Measurements from ENCODE around the gene NBR1.

NBR1 gene

DNA sequence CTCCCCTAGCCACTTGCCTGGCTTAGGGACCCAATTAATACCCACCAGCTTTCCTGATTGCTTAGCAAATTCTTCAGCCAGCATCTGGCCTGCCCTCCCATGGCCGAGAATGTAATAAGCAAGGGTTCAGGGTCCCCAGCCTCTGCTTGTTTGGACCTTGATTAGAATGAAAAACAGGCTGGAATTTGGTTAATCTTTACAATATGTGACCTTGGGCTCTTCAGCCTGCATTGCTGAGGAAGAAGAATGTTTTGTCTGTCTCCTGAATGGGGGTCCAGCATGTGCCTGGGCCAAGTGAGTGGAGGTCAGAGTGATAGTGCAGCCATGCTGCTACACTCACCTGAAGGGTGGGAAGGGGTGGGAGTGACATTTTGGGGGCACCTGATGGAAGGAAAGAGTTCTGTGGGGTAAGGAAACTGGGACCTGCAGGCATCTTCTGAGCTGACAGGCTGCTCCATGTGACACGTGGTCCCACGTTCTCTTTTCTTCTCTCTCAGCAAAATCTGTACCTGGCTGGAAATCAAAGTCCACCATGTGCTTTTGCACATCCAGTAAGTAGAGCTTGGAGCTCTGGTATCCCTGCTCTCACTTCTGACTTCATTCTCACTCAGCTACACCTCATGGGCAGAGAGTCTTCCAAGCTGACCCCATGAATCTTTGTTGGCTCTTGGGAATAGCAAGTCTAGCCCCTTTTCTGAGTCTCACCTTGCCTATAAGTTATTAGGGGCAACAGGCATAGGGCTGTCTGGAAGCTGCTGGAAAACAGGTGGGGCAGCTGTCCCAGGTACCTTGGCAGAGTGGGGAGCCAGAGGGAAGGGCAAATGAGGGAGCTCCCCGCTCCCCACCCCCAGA, 46.0 kb downstream of the NBR1 start:
- Histone ChIP-seq H3K27ac (no peak overlapping the region), H2AFZ (no peak overlapping the region), H3K4me1 (no peaks in the 10 kb centered on the region), H3K9ac (no peak overlapping the region), H3K27me3 (ENCODE audit: control insufficient read depth, insufficient read depth, low read length) (no peaks in the 10 kb centered on the region), H3K36me3 (ENCODE audit: control insufficient read depth, insufficient read depth, low read length) (no peaks in the 10 kb centered on the region), H3K4me3 (ENCODE audit: low read depth, low read length) (no peak overlapping the region), H3K4me2 (ENCODE audit: low read length) (no peak overlapping the region), H3K79me2 (no peaks in the 10 kb centered on the region), H3K9me3 (ENCODE audit: control insufficient read depth, low read length) (no peaks in the 10 kb centered on the region)
- TF ChIP-seq, protein P1, sequence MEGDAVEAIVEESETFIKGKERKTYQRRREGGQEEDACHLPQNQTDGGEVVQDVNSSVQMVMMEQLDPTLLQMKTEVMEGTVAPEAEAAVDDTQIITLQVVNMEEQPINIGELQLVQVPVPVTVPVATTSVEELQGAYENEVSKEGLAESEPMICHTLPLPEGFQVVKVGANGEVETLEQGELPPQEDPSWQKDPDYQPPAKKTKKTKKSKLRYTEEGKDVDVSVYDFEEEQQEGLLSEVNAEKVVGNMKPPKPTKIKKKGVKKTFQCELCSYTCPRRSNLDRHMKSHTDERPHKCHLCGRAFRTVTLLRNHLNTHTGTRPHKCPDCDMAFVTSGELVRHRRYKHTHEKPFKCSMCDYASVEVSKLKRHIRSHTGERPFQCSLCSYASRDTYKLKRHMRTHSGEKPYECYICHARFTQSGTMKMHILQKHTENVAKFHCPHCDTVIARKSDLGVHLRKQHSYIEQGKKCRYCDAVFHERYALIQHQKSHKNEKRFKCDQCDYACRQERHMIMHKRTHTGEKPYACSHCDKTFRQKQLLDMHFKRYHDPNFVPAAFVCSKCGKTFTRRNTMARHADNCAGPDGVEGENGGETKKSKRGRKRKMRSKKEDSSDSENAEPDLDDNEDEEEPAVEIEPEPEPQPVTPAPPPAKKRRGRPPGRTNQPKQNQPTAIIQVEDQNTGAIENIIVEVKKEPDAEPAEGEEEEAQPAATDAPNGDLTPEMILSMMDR (IDR thresholded peaks at IDR 0.05), result no peak

DNA sequence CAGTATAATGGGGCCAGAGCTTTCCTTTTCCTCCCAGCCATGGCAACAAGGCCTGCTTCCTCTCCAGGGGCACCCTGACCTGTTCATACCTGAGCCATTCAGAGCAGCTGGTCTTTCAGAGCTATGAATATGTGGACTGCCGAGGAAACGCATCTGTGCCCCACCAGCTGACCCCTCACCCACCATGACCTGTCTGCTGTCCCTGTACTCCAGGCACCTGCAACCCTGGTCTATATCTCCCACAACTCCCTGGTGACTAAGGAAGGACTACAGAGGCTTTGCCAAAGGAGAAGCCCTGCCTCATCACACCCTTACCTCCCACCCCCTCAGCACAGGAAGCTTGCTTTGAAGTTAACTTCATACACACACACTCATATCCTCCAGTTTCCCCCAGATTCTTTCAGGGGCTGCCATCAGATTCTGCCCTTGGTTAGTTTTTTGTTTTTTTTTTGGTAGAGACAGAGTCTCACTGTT, 46.6 kb downstream of the NBR1 start:
- Histone ChIP-seq H3K27ac (no peak overlapping the region), H3K4me2 (ENCODE audit: low read length) (no peak overlapping the region), H3K4me3 (ENCODE audit: low read depth, low read length) (no peak overlapping the region), H3K9ac (no peak overlapping the region), H3K79me2 (no peaks in the 10 kb centered on the region), H3K4me1 (no peaks in the 10 kb centered on the region), H2AFZ (no peak overlapping the region), H3K9me3 (ENCODE audit: control insufficient read depth, low read length) (no peaks in the 10 kb centered on the region), H3K27me3 (ENCODE audit: control insufficient read depth, insufficient read depth, low read length) (no peaks in the 10 kb centered on the region), H3K36me3 (ENCODE audit: control insufficient read depth, insufficient read depth, low read length) (no peaks in the 10 kb centered on the region)
- TF ChIP-seq, protein P1 (IDR thresholded peaks at IDR 0.05), result no peak

DNA sequence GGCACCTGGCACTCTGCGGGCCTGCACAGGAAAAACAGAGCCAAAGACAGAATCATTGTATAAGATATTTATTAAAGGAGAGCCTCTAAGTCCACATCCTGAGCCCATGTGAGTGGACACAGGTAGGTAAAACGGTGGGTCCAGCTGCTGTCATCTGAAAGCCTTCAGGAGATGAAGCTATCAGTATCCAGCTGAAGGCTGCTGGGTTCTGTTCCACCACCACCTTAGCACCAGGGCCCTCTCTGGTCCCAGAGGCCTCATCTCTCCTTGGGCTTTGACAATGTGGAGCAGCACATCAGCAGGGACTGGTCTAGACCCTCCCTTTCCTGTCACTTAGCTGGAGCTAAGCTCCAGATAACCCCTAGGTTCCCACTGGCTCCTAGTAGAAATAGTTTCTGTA, 48.0 kb downstream of the NBR1 start:
- Histone ChIP-seq H2AFZ (no peak overlapping the region), H3K9me3 (ENCODE audit: control insufficient read depth, low read length) (no peaks in the 10 kb centered on the region), H3K4me2 (ENCODE audit: low read length) (no peak overlapping the region), H3K79me2 (no peaks in the 10 kb centered on the region), H3K27me3 (ENCODE audit: control insufficient read depth, insufficient read depth, low read length) (no peaks in the 10 kb centered on the region), H3K4me3 (ENCODE audit: low read depth, low read length) (no peak overlapping the region), H3K9ac (no peak overlapping the region), H3K4me1 (no peaks in the 10 kb centered on the region), H3K36me3 (ENCODE audit: control insufficient read depth, insufficient read depth, low read length) (no peaks in the 10 kb centered on the region), H3K27ac (no peak overlapping the region)
- TF ChIP-seq, protein P1 (IDR thresholded peaks at IDR 0.05), result no peak

DNA sequence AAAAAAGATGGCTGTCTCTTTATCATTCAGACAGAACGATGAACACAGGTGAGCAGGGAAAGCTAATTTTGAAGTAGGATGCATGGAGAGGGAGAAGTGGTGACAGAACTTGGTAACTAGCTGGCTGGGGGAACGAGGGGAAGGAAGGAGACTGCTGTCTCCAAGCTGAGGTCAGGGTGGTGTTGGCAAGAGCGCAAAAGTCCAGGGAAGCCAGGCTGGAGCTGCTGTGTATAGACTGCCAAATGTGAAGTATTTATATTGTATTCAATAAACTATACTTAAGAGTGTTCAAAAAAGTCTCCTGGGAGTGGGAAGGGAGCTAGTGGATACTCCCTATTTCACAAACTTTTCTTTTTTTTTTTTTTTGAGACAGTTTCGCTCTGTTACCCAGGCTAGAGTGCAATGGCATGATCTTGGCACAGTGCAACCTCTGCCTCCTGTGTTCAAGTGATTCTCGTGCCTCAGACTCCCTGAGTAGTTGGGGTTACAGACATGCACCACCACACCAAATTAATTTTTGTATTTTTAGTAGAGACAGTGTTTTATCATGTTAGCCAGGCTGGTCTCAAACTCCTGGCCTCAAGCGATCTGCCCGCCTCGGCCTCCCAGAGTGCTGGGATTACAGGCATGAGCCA, 48.8 kb downstream of the NBR1 start:
- Histone ChIP-seq H3K79me2 (no peaks in the 10 kb centered on the region), H3K4me3 (ENCODE audit: low read depth, low read length) (no peak overlapping the region), H3K9me3 (ENCODE audit: control insufficient read depth, low read length) (no peaks in the 10 kb centered on the region), H3K4me2 (ENCODE audit: low read length) (no peak overlapping the region), H3K27me3 (ENCODE audit: control insufficient read depth, insufficient read depth, low read length) (no peaks in the 10 kb centered on the region), H3K27ac (no peak overlapping the region), H3K4me1 (no peaks in the 10 kb centered on the region), H3K9ac (no peak overlapping the region), H3K36me3 (ENCODE audit: control insufficient read depth, insufficient read depth, low read length) (no peaks in the 10 kb centered on the region), H2AFZ (no peak overlapping the region)
- TF ChIP-seq, protein P1 (IDR thresholded peaks at IDR 0.05), result no peak
